Suppressor macrophage (primary cell): ENCODE data around the gene CASK.

Experiments used
- DNase-seq, 4 experiments: peaks; one replicate each; pipeline ENCODE4 v3.0.0-alpha.2; 2020 to 2022
- total RNA-seq, 17 experiments: gene quantifications; one replicate each; lab custom pipeline; 2026; ENCODE audit warnings: mixed read lengths in 6 of 17, inconsistent platforms in 3 of 17; lab: John Stamatoyannopoulos, UW

CASK gene, protein sequence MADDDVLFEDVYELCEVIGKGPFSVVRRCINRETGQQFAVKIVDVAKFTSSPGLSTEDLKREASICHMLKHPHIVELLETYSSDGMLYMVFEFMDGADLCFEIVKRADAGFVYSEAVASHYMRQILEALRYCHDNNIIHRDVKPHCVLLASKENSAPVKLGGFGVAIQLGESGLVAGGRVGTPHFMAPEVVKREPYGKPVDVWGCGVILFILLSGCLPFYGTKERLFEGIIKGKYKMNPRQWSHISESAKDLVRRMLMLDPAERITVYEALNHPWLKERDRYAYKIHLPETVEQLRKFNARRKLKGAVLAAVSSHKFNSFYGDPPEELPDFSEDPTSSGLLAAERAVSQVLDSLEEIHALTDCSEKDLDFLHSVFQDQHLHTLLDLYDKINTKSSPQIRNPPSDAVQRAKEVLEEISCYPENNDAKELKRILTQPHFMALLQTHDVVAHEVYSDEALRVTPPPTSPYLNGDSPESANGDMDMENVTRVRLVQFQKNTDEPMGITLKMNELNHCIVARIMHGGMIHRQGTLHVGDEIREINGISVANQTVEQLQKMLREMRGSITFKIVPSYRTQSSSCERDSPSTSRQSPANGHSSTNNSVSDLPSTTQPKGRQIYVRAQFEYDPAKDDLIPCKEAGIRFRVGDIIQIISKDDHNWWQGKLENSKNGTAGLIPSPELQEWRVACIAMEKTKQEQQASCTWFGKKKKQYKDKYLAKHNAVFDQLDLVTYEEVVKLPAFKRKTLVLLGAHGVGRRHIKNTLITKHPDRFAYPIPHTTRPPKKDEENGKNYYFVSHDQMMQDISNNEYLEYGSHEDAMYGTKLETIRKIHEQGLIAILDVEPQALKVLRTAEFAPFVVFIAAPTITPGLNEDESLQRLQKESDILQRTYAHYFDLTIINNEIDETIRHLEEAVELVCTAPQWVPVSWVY
- 13.2 to 25.3 (median 17.7) reads per million in 17 experiments for total RNA-seq

DNA sequence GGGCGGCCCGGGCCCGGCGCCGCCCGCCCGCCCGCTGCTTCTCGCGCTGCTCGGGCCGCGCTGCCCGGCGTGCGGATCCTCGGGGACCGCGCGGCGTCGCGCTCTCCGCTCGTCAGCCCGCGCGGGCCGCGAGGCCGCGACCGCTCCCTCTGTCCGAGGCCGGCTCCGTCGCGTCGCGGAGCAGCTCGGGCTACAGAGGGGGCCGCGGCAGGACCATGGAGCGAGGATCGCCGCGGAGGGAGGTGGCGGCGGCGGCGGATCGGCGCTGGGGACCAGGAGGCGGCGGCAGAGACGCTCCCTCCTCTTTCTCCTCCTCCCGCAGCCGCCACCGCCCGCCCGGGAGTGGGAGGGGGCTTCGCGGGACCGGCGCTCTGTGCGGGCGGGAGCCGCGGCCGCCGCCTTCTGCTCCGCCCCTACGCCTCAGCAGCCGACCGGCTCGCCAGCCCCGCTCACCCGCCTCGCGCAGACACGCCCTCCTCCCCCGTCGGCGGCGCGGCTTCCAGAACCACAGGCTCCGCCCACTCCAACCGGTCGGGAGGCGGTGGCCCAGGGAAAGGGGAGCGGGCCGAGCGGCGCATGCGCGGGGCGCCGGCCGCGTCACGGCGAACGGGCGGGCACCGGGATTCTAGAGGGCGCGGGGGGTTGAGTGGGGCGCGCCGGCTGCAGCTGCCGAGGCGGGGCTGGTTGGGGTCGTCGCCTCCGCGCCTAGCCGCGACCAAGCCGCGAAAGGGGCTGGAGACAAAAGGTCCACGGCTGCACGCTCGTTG, at the start of gene CASK:
TSS of gene CASK (minus strand) at position 344 of the 767 bp plus-strand sequence. CDS start 566 bp downstream, outside the sequence.
- peak; percentile 91 to 97 (median 94) for DNase-seq

DNA sequence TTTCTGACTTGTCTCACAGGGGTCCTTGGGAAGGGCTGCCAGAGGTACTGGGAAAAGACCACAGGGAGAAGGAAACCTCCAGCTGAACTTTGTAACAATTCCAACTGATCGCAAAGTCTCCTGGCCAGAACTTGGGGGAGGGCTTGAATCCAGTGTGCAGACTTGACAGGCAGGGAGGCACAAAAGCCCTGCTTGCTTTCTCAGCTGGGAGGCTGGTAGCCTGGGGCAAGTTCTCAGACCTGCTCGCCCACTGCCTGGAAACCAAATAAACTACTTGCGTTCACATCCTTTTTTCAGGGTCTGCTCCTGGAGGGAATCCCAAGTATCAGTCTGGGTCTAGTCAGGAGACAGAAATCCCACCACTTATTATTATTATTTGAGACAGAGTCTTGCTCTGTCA, 48.0 kb upstream of the CASK start:
- no peak for DNase-seq

DNA sequence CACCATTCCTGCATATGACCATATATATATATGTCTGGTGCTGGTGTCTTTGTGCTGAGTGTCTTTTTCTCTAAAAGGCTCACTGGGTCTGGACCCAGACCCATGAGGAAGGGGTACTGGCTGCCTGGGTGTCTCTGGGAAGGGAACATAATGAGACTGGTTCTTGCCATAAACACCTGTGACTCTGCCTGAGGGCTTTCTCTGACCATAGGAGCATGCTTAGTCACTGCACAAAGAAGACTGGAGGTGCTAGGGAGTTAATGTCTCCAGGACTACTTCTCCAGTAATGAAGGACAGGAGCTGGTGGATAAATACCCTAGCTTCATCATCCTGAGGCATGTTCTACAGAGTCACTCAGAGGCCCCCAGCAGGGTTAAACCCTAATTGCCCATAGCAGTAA, 47.1 kb upstream of the CASK start:
- DNase-seq = no peak

DNA sequence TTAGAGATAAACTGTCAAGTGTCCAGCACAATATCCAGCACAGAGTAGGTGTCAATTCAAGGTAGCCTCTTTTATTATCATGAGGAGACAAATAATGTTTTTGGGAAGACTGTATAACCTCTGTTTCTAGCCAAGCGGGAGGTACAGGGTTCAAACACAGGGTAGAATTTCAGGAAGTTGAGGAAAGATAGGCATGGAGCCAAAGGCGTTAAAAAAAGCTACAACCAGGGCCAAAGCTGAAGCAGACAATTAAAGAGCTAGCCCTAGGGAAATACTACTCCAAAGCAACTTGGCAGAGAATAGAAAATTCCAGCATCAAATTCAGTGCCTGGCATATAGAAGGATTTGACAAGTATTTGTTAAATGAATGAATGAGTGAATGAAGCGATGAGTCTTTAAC, 40.0 kb upstream of the CASK start:
- DNase-seq = no peak

DNA sequence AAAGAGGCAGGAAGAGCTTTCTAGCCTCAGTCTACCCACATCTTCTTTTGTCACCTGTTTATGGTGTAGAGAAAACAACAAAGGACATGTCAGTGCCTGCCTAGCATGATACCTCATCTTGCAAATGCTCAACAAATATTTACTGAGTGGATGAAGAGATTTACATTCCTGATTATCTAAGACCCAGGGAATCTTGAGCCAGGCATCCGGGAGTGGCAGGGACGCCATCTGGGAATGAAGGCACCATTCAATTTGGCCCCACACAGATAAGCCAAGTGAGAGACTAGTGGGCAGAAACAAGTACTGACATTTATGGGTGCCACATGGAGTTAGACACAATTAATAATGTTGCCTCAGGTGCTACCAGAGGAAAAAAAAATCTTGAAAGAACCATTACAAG, 36.8 kb upstream of the CASK start:
- no peak for DNase-seq

DNA sequence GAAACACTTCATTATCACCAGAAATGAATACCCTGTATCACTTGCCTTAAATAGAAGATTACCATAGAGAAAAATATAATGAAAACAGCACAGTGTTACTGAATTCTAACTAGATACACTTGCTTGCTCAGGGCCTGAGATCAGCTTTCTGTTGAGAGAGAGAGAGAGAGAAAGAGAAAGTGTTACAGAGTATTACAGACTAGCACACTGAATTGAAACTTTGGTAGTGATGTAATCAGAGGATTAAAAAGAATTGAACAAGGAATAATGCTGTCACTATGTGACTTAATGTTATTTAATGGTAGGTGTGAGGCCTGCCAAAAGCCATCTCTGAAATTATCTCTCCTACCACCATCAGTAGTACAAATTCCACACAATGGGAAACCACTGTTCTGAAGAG, 35.5 kb upstream of the CASK start:
- DNase-seq = no peak

DNA sequence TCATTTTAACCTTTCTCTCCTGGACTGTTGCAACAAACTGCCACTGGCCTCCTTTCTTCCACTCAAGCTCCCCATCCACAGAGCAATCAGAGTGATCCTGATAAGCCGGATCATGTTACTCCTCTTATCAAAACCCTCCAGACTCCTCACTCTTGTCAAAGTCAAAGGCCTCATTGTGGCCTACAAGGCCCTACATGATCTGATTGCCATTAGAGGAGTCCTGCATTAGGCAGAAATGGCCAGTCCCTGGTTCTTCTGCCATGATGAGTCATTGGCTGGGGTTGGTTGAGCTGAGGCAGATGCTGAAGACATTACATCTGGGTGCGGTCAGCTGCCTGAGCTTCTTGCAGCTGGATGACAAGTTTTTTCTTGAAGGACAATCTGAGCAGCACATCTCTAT, 32.7 kb upstream of the CASK start:
- DNase-seq = no peak

DNA sequence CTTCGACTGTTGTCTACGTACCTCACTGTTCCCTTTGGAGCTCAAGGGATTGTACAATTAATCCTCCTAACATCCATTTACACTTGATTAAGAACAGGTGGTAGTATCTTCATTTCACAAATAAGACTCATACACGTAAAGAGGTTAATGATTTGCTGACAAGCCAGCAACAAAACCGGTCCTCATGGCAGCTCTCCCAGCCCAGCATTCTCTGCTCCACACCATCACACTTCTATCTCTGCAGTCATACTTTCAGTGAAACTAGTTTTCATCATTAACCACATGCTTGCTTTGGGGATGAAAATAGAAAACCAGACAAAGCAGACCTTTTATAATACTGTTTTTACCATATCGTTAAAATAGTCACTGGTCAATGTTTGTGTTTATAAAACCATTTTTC, 28.7 kb upstream of the CASK start:
- no peak for DNase-seq

DNA sequence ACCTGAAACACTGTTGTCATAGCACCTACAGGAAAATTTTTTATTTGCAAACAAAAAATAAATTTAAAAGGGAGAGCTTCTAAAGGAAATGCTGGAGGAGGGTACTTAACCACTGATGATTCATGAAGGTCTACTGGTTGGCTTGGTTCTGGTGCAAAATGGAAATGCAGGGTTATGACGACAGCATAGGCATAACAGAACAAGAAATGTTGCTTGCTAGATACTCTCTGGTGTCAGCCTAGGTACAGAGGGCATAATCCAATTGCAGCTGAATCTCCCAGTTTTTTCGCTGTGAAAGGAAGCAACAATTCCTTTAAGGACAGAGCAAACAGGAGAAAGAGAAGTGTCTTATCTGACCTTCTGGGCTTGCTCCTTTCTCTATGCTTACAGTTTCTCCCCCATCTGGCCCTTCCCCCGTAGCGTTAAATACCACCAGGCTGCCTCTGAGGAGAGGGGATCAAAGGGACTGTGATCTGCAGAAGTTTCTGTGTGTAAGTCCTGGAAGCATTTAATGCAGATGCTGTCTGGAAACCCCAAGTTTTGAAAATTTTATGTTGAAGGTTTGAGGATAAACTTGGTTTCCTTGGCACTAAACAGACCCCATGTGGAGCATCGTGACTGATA, 23.7 kb upstream of the CASK start:
- no peak for DNase-seq

DNA sequence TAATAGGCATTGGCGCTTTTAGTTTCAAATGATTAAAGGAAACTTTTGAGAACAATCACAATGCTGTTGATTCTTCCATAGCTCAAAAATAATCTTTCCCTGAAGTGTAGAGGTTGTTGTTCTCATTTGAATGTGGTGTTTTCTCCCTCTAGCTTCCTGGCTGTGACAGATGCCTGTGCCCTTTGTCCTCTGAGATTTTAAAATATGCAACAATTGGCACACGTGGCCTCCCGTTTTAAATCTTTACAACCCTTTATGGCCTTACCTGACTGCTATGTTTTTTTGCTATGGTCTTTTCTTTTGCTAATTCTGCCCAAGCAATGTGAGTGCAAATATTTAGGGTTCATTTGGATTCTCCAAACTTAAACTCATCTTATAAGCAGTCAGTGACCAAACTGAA, 22.9 kb upstream of the CASK start:
- no peak for DNase-seq

DNA sequence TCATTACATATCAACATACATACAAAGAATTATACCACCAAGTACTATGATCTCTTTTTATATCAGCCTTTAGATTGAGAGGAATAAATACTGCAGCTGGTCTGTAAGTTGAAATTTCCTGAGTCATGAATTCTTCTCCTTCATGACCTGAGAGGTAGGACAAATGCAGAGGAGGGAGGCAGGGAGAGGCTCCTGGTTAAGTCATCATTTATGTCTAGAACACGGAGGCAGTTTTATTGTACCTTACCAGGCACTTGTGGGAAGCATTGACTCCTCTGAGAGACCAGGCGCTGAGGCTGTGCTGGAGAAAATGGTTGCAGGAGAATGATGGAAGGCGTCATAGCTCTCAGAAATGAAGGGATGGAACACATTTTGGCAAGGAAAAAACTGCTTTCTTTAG, 12.5 kb upstream of the CASK start:
- no peak for DNase-seq

DNA sequence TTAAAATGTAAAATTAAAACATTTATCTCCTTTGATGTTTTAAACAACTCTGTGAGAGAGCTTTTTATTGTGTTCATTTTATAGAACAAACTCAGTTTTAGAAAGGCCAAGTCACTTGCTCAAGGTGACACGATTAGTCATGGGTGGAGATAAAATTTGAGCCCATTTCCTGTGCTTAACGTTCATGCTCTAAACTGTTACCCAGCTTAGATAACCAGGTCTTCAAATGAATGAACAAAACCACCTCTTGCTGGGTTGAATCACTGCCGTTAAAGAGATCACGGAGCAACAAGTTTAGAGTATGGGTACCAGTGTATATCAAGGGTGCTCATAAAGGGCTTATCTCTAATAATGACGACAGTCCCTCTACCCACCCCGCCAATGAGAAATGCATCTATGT, 10.2 kb upstream of the CASK start:
- no peak for DNase-seq

DNA sequence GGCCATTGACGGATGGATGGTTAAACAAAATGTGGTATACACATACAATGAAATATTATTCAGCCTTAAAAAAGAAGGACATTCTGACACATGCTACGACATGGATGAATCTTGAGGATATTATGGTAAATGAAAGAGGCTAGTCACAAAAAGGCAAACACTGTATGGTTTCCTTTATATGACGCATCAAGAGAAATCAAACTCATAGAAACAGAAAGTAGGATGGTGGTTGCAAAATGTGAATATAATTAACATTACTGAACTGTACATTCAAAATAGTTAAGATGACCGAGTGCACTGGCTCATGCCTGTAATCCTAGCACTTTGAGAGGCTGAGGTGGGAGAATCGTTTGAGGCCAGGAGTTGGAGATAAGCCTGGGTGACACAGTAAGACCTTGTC, 9.5 kb upstream of the CASK start:
- DNase-seq = no peak

DNA sequence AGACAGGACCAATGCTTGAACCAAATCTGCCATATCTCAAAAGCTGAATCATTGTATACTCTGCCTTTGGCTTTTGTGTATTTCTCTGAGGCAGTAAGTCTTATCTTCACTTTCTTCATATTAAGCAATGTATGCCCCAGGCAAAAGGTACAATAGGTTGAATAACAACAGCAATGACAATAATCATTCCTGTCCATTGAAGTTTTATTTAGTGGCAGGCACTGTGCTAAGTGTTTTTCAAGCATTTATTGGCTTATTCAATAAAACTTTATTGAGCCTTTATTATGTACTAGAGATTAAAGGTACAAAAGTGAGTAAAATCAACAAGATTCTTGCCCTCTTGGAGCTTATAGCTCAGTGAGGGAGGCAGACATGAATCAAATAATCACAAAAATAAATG, 8.2 kb upstream of the CASK start:
- DNase-seq = no peak

DNA sequence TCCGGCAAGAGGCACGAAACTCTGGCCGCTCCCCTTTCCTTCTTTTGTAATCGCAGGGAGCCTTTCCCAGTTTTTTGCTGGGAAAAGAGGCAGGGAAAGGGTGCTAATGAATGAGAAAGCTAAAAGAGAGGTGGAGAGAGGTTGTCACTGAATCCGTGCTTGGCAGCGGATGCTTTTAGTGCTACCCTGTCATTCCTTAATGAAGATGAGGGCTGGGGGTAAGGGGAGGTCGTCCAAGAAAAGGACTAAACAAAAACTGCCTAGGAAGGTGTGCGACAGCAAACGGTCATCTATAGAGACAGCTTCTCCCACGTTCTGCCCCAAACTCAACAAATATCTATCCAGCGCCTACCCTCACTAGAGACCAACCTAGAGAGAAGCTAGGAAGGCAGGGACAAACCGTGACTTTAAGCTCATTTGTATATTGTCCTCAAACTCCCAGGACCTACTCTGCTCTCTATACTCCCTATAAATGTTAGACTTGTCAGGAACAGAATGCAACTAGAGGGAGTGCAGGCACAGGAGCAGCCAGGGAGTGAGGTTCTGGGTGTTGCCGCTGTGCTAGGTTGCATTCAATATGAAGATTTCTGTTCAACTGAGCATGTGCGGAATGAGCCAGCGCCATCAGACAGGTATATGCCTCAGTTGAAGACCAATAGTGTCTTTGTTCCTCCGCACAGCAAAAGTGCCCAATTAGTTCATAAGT, 777 bp upstream of the CASK start:
- peak in 3 of 4 experiments; percentile 5 to 15 (median 13) for DNase-seq

DNA sequence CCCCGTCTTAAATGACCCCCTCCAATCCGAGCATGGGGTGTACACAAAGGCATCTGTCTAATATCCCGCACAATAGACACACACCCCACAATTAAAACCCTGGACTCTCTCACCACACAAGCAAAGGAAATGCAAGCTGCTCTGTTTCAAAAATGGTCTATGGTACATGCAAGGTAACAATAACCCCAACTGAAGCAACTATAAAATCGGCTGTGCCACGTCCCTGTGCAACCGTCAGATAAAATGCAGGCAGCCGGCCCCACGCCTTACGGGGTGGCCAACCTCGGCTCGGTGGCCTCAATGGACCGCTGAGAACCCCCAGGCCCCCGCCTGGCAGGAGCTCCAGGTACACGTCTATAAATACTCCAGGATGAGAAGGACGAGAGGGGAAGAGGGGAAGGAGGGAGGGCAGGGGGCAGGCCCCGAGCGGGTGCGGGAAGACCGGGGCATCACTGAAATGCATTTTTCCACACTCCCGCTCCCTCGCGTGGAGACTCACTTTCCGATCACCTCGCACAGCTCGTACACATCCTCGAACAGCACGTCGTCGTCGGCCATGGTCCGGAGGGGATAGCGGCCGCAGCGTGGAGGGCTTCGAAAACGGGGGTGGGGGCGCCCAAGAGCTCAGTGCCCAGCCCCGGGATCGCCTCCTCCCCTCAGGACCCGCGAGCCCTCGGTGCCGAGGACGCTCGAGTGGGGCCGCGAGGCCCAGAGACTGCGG, 763 bp downstream of the CASK start:
- DNase-seq = peak in 1 of 4 experiments; percentile 3

DNA sequence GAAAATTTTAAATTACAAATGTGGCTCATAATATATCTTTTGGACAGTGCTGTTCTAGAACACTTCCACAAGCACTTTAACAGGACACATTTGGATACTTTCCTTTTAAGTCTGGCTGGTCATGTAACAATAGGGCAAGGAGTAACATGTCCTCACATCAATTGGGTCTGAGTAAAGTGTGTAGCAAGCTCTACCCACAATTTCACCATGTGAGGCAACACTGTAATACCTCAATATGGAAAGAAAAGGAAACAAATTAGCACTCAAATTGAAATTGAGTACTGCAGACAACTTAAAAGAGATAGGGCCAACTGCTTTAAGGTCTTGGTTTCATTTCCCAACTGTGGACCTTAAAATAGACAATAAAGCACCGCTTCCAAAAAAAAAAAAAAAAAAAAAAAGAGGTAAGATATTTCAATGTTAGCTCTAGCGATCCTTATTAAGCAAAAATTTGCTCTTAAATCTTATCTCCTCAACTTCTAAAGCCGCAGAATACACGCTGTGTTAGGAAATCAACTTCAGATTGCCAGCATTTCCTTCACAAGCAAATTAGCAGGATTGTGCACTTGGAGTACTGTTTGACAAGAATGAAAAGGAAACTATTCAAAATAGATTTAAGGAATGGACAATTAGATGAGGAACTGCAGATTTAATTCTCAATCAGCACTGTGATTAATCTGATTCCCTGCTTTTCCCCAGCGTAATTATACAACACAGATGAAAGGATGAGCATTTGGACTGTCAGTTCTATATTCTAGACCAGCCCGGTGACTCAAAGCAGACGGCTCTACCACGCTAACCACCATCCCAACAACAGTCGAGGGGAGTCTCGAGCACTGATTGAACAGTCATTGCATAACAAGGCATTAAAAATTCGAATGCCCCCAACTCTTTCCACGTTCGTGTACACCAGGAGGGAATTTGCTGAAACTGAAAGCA, 1.6 kb downstream of the CASK start:
- DNase-seq = peak; percentile 31 to 64 (median 43)

DNA sequence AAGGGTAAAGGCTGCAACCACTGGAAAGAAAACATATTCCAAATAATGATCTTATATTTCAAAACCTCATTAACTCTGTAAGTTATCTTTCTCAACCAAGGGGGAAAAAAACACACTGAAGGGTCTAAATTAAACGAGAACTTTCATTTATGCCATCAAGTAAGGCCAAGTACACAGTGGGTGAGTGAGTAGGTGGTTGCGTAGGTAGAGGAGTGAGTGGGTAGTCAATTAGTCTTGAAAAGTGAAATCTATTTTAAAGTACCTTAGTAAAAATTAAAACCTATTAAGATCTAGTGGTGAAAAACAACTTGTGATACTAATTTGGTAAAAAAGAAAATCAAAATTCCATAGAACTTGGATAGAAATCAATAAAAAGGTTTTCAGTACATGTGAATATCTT, 3.5 kb downstream of the CASK start:
- no peak for DNase-seq

DNA sequence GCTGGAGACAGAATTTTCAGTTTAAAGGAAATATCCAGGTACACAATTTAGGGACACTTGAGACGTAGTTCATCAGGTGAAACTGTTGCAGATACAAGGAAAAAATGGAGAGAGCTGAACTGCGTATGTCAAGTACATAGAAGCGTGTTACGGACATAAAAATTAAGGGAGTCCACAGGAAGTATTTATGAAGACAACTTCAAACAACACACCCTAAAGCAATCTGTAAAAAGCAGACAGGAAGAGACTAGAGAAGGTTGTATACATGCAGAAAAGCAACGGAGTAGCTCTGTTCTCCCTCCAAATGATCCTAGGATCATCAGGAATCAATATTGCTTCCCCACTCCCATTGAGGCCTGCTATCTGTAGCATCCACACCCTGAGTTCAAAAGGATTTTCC, 5.8 kb downstream of the CASK start:
- DNase-seq = no peak

DNA sequence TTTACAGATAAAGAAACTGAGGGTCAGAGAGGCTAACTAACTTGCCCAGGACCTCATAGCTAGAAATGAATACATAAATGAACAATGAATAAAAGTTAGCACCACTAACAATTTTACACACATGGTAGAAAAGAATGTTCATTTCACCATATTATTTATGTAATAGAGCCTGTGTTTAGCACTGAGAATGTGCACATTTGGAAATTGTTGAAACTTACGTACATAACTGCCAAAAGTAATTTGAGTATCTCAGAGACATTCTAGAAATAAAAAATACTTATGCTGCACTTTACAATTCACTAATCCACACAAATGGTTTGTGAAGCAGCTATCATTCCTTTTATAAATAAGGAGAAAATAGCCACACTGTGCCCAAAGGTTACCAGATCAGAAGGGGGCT, 9.9 kb downstream of the CASK start:
- DNase-seq = no peak
